Measurements from ENCODE around the gene PPA1.
"Not testable (repeated sequence)": the region's sequence is repeated elsewhere in the genome, so short reads cannot be mapped to it uniquely, and the experiment has no call there.

The PPA1 gene

GRCh38 chr10:70258216-70258615, 25.0 kb upstream of the PPA1 start:
- H3K4me1 ChIP-seq (ENCODE audit: control insufficient read depth in 2 of 2, insufficient read depth in 1 of 2, low read depth in 1 of 2, low read length in 2 of 2), result peaks cover 0 to 5% of the 10 kb centered on the region in 2 donors
- no peak overlapping the region for H4K91ac ChIP-seq (ENCODE audit: low read depth, low read length, poor library complexity)
- no peak overlapping the region for H2BK15ac ChIP-seq (ENCODE audit: low read length)
- H2BK120ac ChIP-seq (ENCODE audit: low read depth, low read length), result no peak overlapping the region
- no peak overlapping the region for H3K4me2 ChIP-seq (ENCODE audit: insufficient read depth, low read length, poor library complexity, severe bottlenecking)
- H3K9me3 ChIP-seq (replicated peaks in 1 of 2; ENCODE audit: control insufficient read depth in 2 of 2, insufficient read depth in 1 of 2, low read depth in 1 of 2, low read length in 2 of 2), result no peaks in the 10 kb centered on the region
- no peak overlapping the region for H4K8ac ChIP-seq (ENCODE audit: low read depth, low read length)
- H3K27me3 ChIP-seq (ENCODE audit: control insufficient read depth in 3 of 3, insufficient read depth in 3 of 3, low read depth in 1 of 3, low read length in 3 of 3), result peaks cover 0 to 4% (median 0%) of the 10 kb centered on the region in 3 experiments
- no peak for DNase-seq (ENCODE audit: low spot score)
- no peak overlapping the region for H2AFZ ChIP-seq (ENCODE audit: low read length)
- no peak overlapping the region for H3K4me3 ChIP-seq (ENCODE audit: low read length in 2 of 2)
- no peak overlapping the region for H3K9ac ChIP-seq (ENCODE audit: low read depth, low read length, poor library complexity)
- H3K79me1 ChIP-seq (ENCODE audit: low read depth, low read length), result no peaks in the 10 kb centered on the region
- H3K14ac ChIP-seq (ENCODE audit: low read length), result no peak overlapping the region
- H3K4ac ChIP-seq (ENCODE audit: low read length), result no peak overlapping the region
- H3K18ac ChIP-seq (ENCODE audit: low read length), result no peak overlapping the region
- H3K23ac ChIP-seq (ENCODE audit: low read depth, low read length, poor library complexity), result no peak overlapping the region
- no peak overlapping the region for H3K27ac ChIP-seq (replicated peaks; ENCODE audit: low read length)
- H3K36me3 ChIP-seq (replicated peaks in 1 of 2; ENCODE audit: control insufficient read depth in 2 of 2, insufficient read depth in 2 of 2, low read length in 2 of 2), result no peaks in the 10 kb centered on the region
- H2BK12ac ChIP-seq (ENCODE audit: low read length), result no peak overlapping the region
- WGBS, 2 donors (ENCODE audit: extremely low coverage in 2 of 2, insufficient read length in 2 of 2, insufficient replicate concordance in 1 of 2), result no CpG with 5 or more reads among the region's 1 CpG
- H2BK5ac ChIP-seq (ENCODE audit: low read length), result no peak overlapping the region
- H2AK5ac ChIP-seq (ENCODE audit: low read depth, low read length), result no peak overlapping the region

- H3K4me2 ChIP-seq (ENCODE audit: insufficient read depth, low read length, poor library complexity, severe bottlenecking); H3K27me3 ChIP-seq (ENCODE audit: control insufficient read depth in 3 of 3, insufficient read depth in 3 of 3, low read depth in 1 of 3, low read length in 3 of 3); H2BK120ac ChIP-seq (ENCODE audit: low read depth, low read length); H3K23ac ChIP-seq (ENCODE audit: low read depth, low read length, poor library complexity); H3K4ac ChIP-seq (ENCODE audit: low read length); H2AK5ac ChIP-seq (ENCODE audit: low read depth, low read length); DNase-seq (ENCODE audit: low spot score); H3K79me1 ChIP-seq (ENCODE audit: low read depth, low read length); H3K18ac ChIP-seq (ENCODE audit: low read length); H3K4me3 ChIP-seq (ENCODE audit: low read length in 2 of 2); H2AFZ ChIP-seq (ENCODE audit: low read length); H2BK5ac ChIP-seq (ENCODE audit: low read length); H3K14ac ChIP-seq (ENCODE audit: low read length); H3K36me3 ChIP-seq (replicated peaks in 1 of 2; ENCODE audit: control insufficient read depth in 2 of 2, insufficient read depth in 2 of 2, low read length in 2 of 2); H3K27ac ChIP-seq (replicated peaks; ENCODE audit: low read length); H3K9me3 ChIP-seq (replicated peaks in 1 of 2; ENCODE audit: control insufficient read depth in 2 of 2, insufficient read depth in 1 of 2, low read depth in 1 of 2, low read length in 2 of 2); H3K9ac ChIP-seq (ENCODE audit: low read depth, low read length, poor library complexity); H2BK12ac ChIP-seq (ENCODE audit: low read length); H4K8ac ChIP-seq (ENCODE audit: low read depth, low read length); H4K91ac ChIP-seq (ENCODE audit: low read depth, low read length, poor library complexity); H2BK15ac ChIP-seq (ENCODE audit: low read length); H3K4me1 ChIP-seq (ENCODE audit: control insufficient read depth in 2 of 2, insufficient read depth in 1 of 2, low read depth in 1 of 2, low read length in 2 of 2): not testable (repeated sequence)
- no CpG with 5 or more reads among the region's 8 CpGs for WGBS, 2 donors (ENCODE audit: extremely low coverage in 2 of 2, insufficient read length in 2 of 2, insufficient replicate concordance in 1 of 2)
Observed at GRCh38 chr10:70257816-70258215, 24.6 kb upstream of the PPA1 start.

GRCh38 chr10:70256463-70256862, 23.2 kb upstream of the PPA1 start:
- Histone ChIP-seq H2AFZ (ENCODE audit: low read length) (no peak overlapping the region), H2BK5ac (ENCODE audit: low read length) (no peak overlapping the region), H3K23ac (ENCODE audit: low read depth, low read length, poor library complexity) (no peak overlapping the region), H2BK12ac (ENCODE audit: low read length) (no peak overlapping the region), H3K4ac (ENCODE audit: low read length) (no peak overlapping the region), H3K79me1 (ENCODE audit: low read depth, low read length) (no peaks in the 10 kb centered on the region), H3K27me3 (ENCODE audit: control insufficient read depth in 3 of 3, insufficient read depth in 3 of 3, low read depth in 1 of 3, low read length in 3 of 3) (peaks cover 0 to 4% (median 0%) of the 10 kb centered on the region in 3 experiments), H3K4me3 (ENCODE audit: low read length in 2 of 2) (no peak overlapping the region), H3K9me3 (replicated peaks in 1 of 2; ENCODE audit: control insufficient read depth in 2 of 2, insufficient read depth in 1 of 2, low read depth in 1 of 2, low read length in 2 of 2) (peaks cover 0 to under 1% of the 10 kb centered on the region in 2 donors), H2BK120ac (ENCODE audit: low read depth, low read length) (no peak overlapping the region), H4K91ac (ENCODE audit: low read depth, low read length, poor library complexity) (no peak overlapping the region), H3K18ac (ENCODE audit: low read length) (no peak overlapping the region), H2BK15ac (ENCODE audit: low read length) (no peak overlapping the region), H3K36me3 (replicated peaks in 1 of 2; ENCODE audit: control insufficient read depth in 2 of 2, insufficient read depth in 2 of 2, low read length in 2 of 2) (no peaks in the 10 kb centered on the region), H3K9ac (ENCODE audit: low read depth, low read length, poor library complexity) (no peak overlapping the region), H3K4me2 (ENCODE audit: insufficient read depth, low read length, poor library complexity, severe bottlenecking) (no peak overlapping the region), H2AK5ac (ENCODE audit: low read depth, low read length) (no peak overlapping the region), H4K8ac (ENCODE audit: low read depth, low read length) (no peak overlapping the region), H3K14ac (ENCODE audit: low read length) (no peak overlapping the region), H3K4me1 (ENCODE audit: control insufficient read depth in 2 of 2, insufficient read depth in 1 of 2, low read depth in 1 of 2, low read length in 2 of 2) (peaks cover 0 to 5% of the 10 kb centered on the region in 2 donors), H3K27ac (replicated peaks; ENCODE audit: low read length) (no peak overlapping the region)
- DNase-seq (ENCODE audit: low spot score), result no peak
- WGBS, 2 donors (ENCODE audit: extremely low coverage in 2 of 2, insufficient read length in 2 of 2, insufficient replicate concordance in 1 of 2), result no CpG with 5 or more reads among the region's 2 CpGs

- WGBS, 2 donors (ENCODE audit: extremely low coverage in 2 of 2, insufficient read length in 2 of 2, insufficient replicate concordance in 1 of 2), result no CpG with 5 or more reads among the region's 73 CpGs
- no peak overlapping the region for H3K23ac ChIP-seq (ENCODE audit: low read depth, low read length, poor library complexity)
- peaks cover 0 to 3% of the 10 kb centered on the region in 2 donors for H3K9me3 ChIP-seq (replicated peaks in 1 of 2; ENCODE audit: control insufficient read depth in 2 of 2, insufficient read depth in 1 of 2, low read depth in 1 of 2, low read length in 2 of 2)
- no peak overlapping the region for H2AFZ ChIP-seq (ENCODE audit: low read length)
- no peak overlapping the region for H2BK5ac ChIP-seq (ENCODE audit: low read length)
- H3K18ac ChIP-seq (ENCODE audit: low read length), result peak overlapping the region; percentile 30
- H3K4ac ChIP-seq (ENCODE audit: low read length), result no peak overlapping the region
- H2BK120ac ChIP-seq (ENCODE audit: low read depth, low read length), result no peak overlapping the region
- H3K36me3 ChIP-seq (replicated peaks in 1 of 2; ENCODE audit: control insufficient read depth in 2 of 2, insufficient read depth in 2 of 2, low read length in 2 of 2), result no peaks in the 10 kb centered on the region
- H3K4me2 ChIP-seq (ENCODE audit: insufficient read depth, low read length, poor library complexity, severe bottlenecking), result no peak overlapping the region
- H3K4me3 ChIP-seq (ENCODE audit: low read length in 2 of 2), result peak overlapping the region in 1 of 2 donors; percentile 31
- H4K8ac ChIP-seq (ENCODE audit: low read depth, low read length), result no peak overlapping the region
- no peaks in the 10 kb centered on the region for H3K79me1 ChIP-seq (ENCODE audit: low read depth, low read length)
- no peak for DNase-seq (ENCODE audit: low spot score)
- H3K14ac ChIP-seq (ENCODE audit: low read length), result no peak overlapping the region
- peak overlapping the region; percentile 48 for H2AK5ac ChIP-seq (ENCODE audit: low read depth, low read length)
- H3K27ac ChIP-seq (replicated peaks; ENCODE audit: low read length), result no peak overlapping the region
- no peak overlapping the region for H2BK12ac ChIP-seq (ENCODE audit: low read length)
- H3K9ac ChIP-seq (ENCODE audit: low read depth, low read length, poor library complexity), result no peak overlapping the region
- no peak overlapping the region for H4K91ac ChIP-seq (ENCODE audit: low read depth, low read length, poor library complexity)
- H3K27me3 ChIP-seq (ENCODE audit: control insufficient read depth in 3 of 3, insufficient read depth in 3 of 3, low read depth in 1 of 3, low read length in 3 of 3), result peaks cover 0 to 4% (median 0%) of the 10 kb centered on the region in 3 experiments
- H2BK15ac ChIP-seq (ENCODE audit: low read length), result no peak overlapping the region
- peaks cover 0 to 5% of the 10 kb centered on the region in 2 donors for H3K4me1 ChIP-seq (ENCODE audit: control insufficient read depth in 2 of 2, insufficient read depth in 1 of 2, low read depth in 1 of 2, low read length in 2 of 2)
Observed at GRCh38 chr10:70255329-70256299, 22.4 kb upstream of the PPA1 start.

Data from neuronal stem cell (in vitro differentiated cells).